Stimulated activated CD4-positive, alpha-beta T cell treated with anti-CD3 and anti-CD28 coated beads, TNF-alpha, amount 100 ng/mL, for 48 hours (primary cell): ENCODE data around the gene GSTM4.
"Not testable (repeated sequence)": the region's sequence is repeated elsewhere in the genome, so short reads cannot be mapped to it uniquely, and the experiment has no call there.

Source experiments
- DNase-seq, 3 donors: peaks; one replicate each; pipeline ENCODE4 v3.0.0-alpha.2; 2020; ENCODE audit warnings: low read depth in 3 of 3

The GSTM4 gene

GRCh38 chr1:109637446-109637845 is 18.5 kb upstream of the GSTM4 start:
- no peak for DNase-seq

GRCh38 chr1:109639063-109639840 is 16.6 kb upstream of the GSTM4 start:
- no peak for DNase-seq

- no peak for DNase-seq
Observed at GRCh38 chr1:109639841-109640184, 16.1 kb upstream of the GSTM4 start.

GRCh38 chr1:109640285-109640865 is 15.5 kb upstream of the GSTM4 start:
- DNase-seq = peak; percentile 82 to 91 (median 89)

- DNase-seq = no peak
Observed at GRCh38 chr1:109641078-109641740, 14.7 kb upstream of the GSTM4 start.

GRCh38 chr1:109641861-109642260 is 14.0 kb upstream of the GSTM4 start:
- no peak for DNase-seq

- DNase-seq = no peak
Observed at GRCh38 chr1:109642626-109643025, 13.3 kb upstream of the GSTM4 start.

GRCh38 chr1:109643385-109644230 is 12.3 kb upstream of the GSTM4 start:
- peak; percentile 74 to 91 (median 81) for DNase-seq

- no peak for DNase-seq
Observed at GRCh38 chr1:109644670-109645069, 11.2 kb upstream of the GSTM4 start.

GRCh38 chr1:109649491-109649914 is 6.4 kb upstream of the GSTM4 start:
- DNase-seq = no peak

GRCh38 chr1:109650609-109651008 is 5.3 kb upstream of the GSTM4 start:
- DNase-seq = no peak

GRCh38 chr1:109652402-109652801 is 3.5 kb upstream of the GSTM4 start:
- no peak for DNase-seq

GRCh38 chr1:109653306-109653705 is 2.6 kb upstream of the GSTM4 start:
- no peak for DNase-seq

- no peak for DNase-seq
Observed at GRCh38 chr1:109654519-109654918, 1.4 kb upstream of the GSTM4 start.

- no peak for DNase-seq
Observed at GRCh38 chr1:109657395-109657794, 1.5 kb downstream of the GSTM4 start.

- no peak for DNase-seq
Observed at GRCh38 chr1:109657970-109658369, 2.1 kb downstream of the GSTM4 start.

GRCh38 chr1:109658533-109659042 is 2.7 kb downstream of the GSTM4 start:
- no peak for DNase-seq

- no peak for DNase-seq
Observed at GRCh38 chr1:109659145-109659544, 3.2 kb downstream of the GSTM4 start.

GRCh38 chr1:109659997-109660690 is 4.2 kb downstream of the GSTM4 start:
- no peak for DNase-seq

- DNase-seq = not testable (repeated sequence)
Observed at GRCh38 chr1:109660691-109661026, 4.8 kb downstream of the GSTM4 start.

GRCh38 chr1:109661391-109661790 is 5.5 kb downstream of the GSTM4 start:
- DNase-seq = no peak
